ENCODE measurements around the gene TFAP2D. TPM values are rescaled to one million over a fixed set of nuclear protein-coding genes. Genes with fewer than 3 reads are reported as not detected.

TFAP2D gene
- total and polyA plus RNA-seq, 2 experiments from 2014 or later, result not detected

- TF ChIP-seq ZNF462 (CRISPR knock-in tag; IDR thresholded peaks at IDR 0.05), result no peak
- TF ChIP-seq JUNB (IDR thresholded peaks at IDR 0.05; ENCODE audit: unreplicated experiment), result no peak
- TF ChIP-seq EZH2phosphoT487 (IDR thresholded peaks at IDR 0.05; ENCODE audit: unreplicated experiment), result no peak
- no peak for TF ChIP-seq ZNF331 (CRISPR knock-in tag; IDR thresholded peaks at IDR 0.05; ENCODE audit: low read depth)
- TF ChIP-seq CREB1 (CRISPR knock-in tag; IDR thresholded peaks at IDR 0.05; ENCODE audit: low read depth), result no peak
These were observed 49.5 kb downstream of the TFAP2D start (continued) for GRCh38 chr6:50762798-50763197.

- Mint-ChIP-seq H3K4me1 (no peaks in the 10 kb centered on the region), H3K9me3 (no peaks in the 10 kb centered on the region), H3K4me3 (no peak overlapping the region), H3K36me3 (ENCODE audit: low read depth) (no peaks in the 10 kb centered on the region), H3K27ac (no peak overlapping the region), H3K27me3 (ENCODE audit: insufficient read depth, low read depth, poor library complexity) (peaks cover 2% of the 10 kb centered on the region)
- Histone ChIP-seq H3K9me2 (ENCODE audit: insufficient read depth) (no peaks in the 10 kb centered on the region), H3K4me3 (no peak overlapping the region), H3K4me1 (ENCODE audit: insufficient read depth) (no peaks in the 10 kb centered on the region), H2AFZ (no peak overlapping the region), H3K27me3 (ENCODE audit: insufficient read depth) (no peaks in the 10 kb centered on the region), H3K27ac (ENCODE audit: low read depth) (no peak overlapping the region), H3K79me2 (replicated peaks; ENCODE audit: insufficient read depth) (no peaks in the 10 kb centered on the region), H3K36me3 (ENCODE audit: insufficient read depth) (no peaks in the 10 kb centered on the region), H3F3A (replicated peaks; ENCODE audit: low read depth) (no peaks in the 10 kb centered on the region), H4K20me1 (replicated peaks; ENCODE audit: insufficient read depth) (no peaks in the 10 kb centered on the region), H3K4me2 (no peak overlapping the region)
- no peak for DNase-seq (ENCODE audit: low spot score)
- no peak for ATAC-seq
- no peak for TF ChIP-seq ZNF331 (CRISPR knock-in tag; IDR thresholded peaks at IDR 0.05; ENCODE audit: low read depth)
- no peak for TF ChIP-seq ETS1 (IDR thresholded peaks at IDR 0.05)
- TF ChIP-seq, protein P1, sequence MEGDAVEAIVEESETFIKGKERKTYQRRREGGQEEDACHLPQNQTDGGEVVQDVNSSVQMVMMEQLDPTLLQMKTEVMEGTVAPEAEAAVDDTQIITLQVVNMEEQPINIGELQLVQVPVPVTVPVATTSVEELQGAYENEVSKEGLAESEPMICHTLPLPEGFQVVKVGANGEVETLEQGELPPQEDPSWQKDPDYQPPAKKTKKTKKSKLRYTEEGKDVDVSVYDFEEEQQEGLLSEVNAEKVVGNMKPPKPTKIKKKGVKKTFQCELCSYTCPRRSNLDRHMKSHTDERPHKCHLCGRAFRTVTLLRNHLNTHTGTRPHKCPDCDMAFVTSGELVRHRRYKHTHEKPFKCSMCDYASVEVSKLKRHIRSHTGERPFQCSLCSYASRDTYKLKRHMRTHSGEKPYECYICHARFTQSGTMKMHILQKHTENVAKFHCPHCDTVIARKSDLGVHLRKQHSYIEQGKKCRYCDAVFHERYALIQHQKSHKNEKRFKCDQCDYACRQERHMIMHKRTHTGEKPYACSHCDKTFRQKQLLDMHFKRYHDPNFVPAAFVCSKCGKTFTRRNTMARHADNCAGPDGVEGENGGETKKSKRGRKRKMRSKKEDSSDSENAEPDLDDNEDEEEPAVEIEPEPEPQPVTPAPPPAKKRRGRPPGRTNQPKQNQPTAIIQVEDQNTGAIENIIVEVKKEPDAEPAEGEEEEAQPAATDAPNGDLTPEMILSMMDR (conservative IDR thresholded peaks at IDR 0.05; ENCODE audit: low read depth in 2 of 2), result no peak
- no peak for TF ChIP-seq STAT1 (IDR thresholded peaks at IDR 0.05; ENCODE audit: unreplicated experiment)
- TF ChIP-seq CREB1 (CRISPR knock-in tag; IDR thresholded peaks at IDR 0.05; ENCODE audit: low read depth), result no peak
- TF ChIP-seq POLR2AphosphoS5 (IDR thresholded peaks at IDR 0.05; ENCODE audit: low read depth), result no peak
- no peak for TF ChIP-seq JUNB (IDR thresholded peaks at IDR 0.05; ENCODE audit: unreplicated experiment)
- TF ChIP-seq EZH2 (IDR thresholded peaks at IDR 0.05; ENCODE audit: low read depth, unreplicated experiment), result no peak
- TF ChIP-seq EZH2phosphoT487 (IDR thresholded peaks at IDR 0.05; ENCODE audit: unreplicated experiment), result no peak
- no peak for TF ChIP-seq ZNF114 (CRISPR knock-in tag; IDR thresholded peaks at IDR 0.05)
- TF ChIP-seq REST (IDR thresholded peaks at IDR 0.05; ENCODE audit: unreplicated experiment), result no peak
These were observed 65.4 kb downstream of the TFAP2D start for GRCh38 chr6:50778696-50779095.

All from GM23338 (cell line).